Measurements from ENCODE around the gene ANKRD62.
A peak's percentile ranks its signal among the peaks of the same experiment; 100 is the strongest.
"Not testable (repeated sequence)": the region's sequence is repeated elsewhere in the genome, so short reads cannot be mapped to it uniquely, and the experiment has no call there.

The ANKRD62 gene

GRCh38 chr18:12066910-12067511, 26.6 kb upstream of the ANKRD62 start:
- no peak for DNase-seq

DNA sequence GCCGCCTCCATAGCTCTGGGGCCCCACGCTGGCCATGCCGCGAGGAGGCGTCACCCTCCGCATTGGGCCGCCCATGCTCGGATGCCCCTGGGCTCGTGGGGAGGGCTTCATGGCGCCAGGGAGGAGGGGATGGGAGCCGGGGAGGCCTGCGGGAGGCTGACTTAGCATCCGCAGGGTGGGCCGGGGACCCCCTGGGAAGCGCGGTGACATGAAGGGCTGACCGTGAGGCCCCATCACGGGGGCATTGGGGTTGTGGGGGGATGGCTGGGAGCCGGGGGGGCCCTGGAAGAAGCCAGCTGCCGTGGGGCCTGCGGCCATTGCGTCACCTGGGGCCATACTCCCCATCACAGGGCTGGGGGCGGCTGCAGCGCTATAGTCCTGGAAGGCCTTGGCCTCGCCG, 26.0 kb upstream of the ANKRD62 start:
- no peak for DNase-seq

DNA sequence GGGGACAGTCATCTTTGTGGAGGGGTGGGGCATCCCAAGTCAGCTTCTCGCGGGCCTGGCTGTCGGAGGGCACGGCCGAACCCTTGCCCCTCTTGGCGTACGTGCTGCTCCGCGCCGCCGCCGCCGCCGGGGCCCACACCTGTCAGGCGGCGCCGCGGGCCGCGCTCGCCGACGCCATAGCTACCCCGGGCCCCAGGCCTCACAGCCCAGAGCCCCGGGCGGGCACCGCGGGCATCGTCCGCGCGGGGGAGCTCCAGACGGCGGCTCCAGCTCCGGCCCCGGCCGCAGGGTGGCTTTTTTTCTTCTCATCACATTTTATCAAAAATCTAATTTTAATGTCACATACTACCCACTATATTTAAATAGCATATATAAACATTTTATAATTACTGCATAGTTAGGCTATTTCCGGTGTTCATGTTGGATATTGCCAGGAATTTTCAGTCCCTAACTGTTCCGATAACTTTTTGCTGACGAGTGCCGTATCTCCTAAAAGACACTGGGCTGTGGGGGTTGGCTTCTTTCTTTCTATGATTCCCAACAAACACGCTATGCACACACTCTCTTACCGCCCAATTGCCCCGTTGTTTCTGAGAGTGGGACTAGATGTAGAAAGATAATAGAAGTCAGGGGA, 25.2 kb upstream of the ANKRD62 start:
- not testable (repeated sequence) for DNase-seq

DNA sequence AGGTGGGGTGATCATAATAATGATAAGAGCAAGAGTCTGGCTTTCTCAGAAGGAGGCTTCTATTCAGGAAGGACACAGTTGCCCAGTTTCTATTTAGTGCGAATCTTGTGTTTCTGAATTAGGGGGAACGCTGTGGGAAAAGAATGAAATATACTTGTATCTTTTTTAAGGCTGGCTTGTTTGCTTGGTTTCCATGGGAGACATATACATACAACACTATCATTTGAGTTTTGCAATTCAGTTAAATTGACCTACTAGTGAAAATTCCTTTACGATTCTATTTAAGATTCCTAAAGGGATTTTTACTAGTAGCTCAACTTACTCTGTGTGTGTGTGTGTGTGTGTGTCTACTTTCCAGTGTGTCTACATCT, 24.7 kb upstream of the ANKRD62 start:
- DNase-seq: no peak

DNA sequence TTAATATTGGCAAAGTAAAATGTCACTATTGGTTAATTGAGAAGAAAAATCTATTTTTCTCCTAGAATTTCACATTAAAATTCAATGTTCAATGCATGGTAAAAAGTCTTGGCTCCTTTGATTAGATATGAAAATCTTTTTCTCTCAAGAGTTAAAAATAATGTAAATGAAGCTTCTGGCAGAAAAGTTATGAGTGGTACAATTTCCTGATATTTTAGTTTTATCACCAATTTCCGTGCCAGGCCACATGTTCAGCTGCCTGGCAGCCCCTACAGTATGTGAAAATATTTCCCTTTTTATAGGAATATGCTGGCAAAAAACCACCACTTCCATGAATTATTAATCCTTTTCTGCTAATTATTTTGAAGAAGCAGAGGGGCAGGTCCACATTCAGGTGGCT, 22.6 kb upstream of the ANKRD62 start:
- DNase-seq: not testable (repeated sequence)

DNA sequence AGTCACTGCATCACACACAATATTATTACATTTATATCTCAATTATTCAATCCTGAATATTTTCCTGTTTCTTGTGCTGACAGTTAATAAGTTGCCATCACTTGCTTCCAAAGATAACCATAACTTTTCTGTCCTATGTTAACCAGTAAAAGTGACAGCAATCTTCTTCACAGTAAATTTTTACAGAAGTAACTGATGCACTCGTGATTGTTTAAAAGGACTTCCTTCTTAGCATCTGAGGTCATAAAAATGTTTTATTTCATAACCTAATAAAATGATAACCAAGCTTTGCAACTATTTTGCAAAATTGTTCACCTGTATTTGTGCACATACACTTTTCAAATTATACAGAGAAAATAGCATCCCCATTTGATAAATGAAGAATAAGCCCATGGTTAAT, 20.6 kb upstream of the ANKRD62 start:
- no peak for DNase-seq

GRCh38 chr18:12074736-12075135, 18.9 kb upstream of the ANKRD62 start:
- no peak for DNase-seq

DNA sequence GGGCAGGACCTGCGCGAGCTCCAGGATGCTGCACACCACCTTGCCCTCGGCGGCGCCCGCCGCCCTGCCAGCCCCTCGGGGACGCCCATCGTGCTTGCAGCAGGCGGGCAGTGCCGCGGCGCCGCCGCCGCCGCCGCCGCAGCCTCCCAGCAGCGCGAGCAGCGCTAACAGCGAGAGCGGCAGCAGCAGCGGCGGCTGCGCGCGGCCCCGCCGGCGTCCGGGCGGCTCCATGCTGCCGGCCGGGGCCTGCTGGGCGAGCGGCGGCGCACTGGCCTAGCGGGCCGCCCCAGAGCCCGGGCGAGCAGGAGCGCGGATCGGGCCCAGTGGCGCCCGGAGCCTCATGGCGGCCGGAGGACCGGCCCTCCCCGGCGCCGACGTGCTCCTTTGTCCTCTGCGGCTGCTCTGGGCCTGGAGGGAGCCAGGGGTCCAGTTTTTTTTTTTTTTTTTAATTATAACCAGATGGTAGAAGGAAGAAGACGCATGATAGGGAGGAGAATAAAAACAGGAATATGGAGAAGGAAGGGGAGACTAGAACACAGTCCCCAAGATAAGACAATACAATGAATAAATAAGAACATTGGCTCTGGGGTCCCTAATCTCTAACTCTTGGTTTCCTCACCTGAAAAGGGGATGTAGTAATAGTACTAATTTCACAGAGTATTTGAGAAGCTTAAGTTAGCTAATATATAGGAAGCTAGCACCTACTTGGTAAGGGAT, 17.1 kb upstream of the ANKRD62 start:
- DNase-seq: peak; percentile 13

DNA sequence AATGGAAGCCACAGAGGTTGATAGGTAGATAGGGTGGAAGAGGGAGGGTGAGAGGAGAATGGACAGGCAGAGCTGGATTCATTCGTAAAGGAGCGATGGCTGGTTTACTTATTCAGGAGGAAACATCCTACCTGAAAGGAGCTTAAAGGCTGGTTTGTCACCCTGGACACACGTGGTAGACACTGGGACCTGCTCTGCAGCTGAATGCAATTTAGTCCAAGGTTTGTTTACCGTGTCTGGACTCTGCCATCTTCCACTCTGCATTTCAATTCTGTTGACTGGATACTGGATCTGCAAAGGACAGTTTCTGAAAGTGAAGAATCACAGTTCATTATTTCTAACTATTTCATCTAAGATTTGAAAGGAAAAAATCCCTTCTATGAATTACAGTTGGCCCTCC, 15.6 kb upstream of the ANKRD62 start:
- DNase-seq: not testable (repeated sequence)

DNA sequence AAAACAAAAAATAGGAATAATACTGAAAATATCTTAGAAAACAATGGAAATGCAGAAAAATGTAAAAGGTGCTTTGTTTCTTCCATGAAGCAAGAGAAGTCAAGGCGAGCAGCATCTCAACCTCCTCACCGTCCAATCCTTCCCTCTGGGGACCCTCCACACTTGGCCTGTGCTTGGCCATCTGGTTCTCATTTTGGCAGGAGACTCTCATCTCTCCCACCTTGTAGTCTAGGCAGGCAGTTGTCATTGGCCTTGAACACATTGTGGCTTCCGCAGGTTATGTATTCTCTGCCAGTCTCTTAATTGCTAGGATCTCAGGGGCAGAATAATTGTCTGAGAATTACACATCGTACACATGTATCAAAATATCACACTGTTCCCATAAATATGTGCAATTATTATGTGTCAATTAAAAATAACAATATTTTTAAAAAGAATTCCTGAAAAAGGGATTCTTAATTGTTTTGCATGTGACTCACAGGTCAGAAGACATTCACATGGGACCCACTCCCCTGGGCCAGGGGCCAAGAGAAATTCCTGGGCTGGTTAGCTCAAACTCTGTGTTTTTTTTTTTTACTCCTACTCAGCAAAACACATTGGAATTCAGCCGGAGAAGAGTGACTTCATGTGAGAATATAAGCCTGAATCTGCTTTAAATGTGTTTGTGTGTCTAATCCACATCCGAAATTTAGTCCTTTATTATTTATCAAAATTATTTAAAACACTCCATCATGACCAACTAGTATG, 14.0 kb upstream of the ANKRD62 start:
- no peak for DNase-seq

DNA sequence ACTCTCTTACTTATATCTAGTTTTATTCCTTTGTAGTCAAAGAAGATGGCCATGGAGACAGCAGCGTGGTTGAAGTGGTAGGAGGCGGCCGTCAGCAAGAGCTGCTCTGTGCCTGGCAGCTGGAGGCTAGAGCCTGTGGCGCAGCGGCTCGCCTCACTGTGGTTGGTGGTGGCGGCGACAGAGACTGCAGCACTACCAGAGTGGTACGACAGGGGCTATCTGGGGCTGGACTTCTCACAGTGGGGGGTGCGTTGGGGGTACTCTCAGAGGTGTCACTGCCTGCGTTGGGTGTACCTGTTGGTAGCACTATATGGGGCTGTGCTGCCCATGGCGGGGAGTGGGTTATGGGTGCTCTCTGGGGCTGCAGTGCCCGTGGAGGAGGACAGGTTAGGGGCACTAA, 8.5 kb upstream of the ANKRD62 start:
- no peak for DNase-seq

GRCh38 chr18:12085786-12086185, 7.9 kb upstream of the ANKRD62 start:
- no peak for DNase-seq

DNA sequence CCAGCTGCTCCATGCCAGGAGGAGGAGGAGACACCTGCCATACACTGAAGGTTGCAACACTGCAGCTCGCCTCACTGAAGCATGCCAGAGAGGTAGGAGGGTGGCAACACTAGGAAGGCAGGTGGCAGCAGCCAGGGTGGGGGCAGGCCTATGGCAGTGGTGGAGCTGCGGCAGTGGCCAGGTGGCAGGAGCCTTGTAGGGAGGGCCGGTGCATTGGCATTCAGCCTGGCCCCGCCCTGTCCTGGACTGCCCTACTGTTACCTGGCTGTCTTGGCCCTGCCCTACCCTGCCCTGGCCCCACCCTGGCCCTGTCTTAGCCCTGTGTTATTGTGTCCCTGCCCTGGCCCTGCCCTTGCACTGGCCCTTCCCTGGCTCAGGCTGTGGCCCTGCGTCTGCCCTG, 7.4 kb upstream of the ANKRD62 start:
- DNase-seq: no peak

GRCh38 chr18:12086677-12087470, 6.8 kb upstream of the ANKRD62 start:
- DNase-seq: no peak

GRCh38 chr18:12087471-12088025, 6.1 kb upstream of the ANKRD62 start:
- DNase-seq: no peak

DNA sequence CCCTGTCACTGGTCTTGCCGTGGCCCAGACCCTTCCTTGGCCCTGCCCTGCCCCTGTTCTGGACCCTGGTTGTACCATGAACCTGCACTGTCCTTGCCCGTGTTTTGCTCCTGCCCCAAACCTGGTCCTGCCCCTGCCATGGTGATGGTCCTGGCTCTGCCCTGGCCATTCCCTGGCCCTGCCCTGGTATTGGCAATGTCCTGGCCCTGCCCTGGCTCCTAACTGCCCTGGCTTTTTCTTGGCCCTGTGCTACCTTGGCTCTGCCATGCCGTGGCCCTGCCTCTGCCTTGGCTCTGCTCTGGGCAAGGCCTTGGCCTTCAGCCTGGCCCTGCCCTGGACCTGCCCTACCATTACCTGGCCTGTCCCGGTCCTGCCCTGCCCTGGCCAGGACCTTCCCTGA, 5.5 kb upstream of the ANKRD62 start:
- no peak for DNase-seq

DNA sequence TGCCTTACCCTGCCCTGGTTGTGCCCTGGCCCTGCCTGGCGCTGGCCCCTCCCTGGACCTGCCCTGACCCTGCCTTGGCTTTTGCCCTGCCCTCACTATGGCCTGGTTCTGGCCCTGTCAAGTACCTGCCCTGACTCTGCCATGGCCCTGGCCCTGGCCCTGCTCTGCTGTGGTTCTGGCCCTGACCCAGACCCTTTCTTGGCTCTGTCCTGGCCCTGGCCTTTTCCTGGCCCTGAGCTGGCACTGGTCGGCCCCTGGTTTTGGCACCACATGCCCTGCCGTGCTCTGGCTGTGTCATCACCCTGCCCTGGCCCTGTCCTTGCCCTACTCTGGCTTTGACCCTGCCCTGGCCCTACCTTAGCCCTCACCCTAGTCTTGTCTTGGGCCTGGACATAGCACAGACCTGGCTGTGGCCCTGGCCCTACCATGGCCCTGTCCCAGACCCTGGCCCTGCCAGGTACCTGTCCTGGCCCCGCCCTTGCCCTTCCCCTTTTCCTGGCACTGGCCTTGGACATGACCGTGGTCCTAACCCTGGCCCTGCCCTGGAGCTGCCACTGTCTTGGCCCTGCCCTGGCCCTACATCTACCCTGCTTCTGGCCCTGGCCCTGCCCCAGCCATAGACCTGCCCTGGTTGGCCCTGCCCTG, 4.8 kb upstream of the ANKRD62 start:
- DNase-seq: no peak

DNA sequence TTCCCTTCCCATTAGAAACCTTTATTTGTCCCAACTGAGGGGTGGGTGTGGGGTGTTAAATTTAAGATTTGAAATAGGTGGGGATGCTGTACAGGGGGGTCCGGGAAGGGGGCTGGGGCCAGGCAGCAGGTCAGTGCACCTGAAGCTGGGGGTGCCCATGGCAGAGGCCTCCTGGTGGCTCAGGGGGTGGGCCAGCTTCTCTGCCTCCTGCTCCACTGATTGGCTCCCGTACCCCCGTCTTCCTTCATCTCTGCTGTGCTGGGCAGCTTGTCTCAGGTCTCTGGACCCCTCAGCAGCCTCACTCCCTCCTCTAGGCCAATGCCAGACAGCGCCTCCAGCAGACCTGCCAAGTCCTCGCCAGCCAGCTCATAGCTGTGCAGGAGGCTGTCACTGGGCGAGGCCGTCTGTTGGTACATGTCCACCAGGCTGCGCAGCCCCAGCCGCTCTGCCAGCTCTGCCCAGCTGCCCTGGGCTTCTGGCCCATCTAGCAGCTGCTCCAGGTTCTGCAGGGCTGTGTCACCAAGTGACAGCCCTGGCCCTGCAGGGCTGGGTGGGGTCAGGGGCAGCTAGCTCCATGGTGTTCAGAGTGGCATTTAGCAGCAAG, 2.0 kb upstream of the ANKRD62 start:
- DNase-seq: no peak

DNA sequence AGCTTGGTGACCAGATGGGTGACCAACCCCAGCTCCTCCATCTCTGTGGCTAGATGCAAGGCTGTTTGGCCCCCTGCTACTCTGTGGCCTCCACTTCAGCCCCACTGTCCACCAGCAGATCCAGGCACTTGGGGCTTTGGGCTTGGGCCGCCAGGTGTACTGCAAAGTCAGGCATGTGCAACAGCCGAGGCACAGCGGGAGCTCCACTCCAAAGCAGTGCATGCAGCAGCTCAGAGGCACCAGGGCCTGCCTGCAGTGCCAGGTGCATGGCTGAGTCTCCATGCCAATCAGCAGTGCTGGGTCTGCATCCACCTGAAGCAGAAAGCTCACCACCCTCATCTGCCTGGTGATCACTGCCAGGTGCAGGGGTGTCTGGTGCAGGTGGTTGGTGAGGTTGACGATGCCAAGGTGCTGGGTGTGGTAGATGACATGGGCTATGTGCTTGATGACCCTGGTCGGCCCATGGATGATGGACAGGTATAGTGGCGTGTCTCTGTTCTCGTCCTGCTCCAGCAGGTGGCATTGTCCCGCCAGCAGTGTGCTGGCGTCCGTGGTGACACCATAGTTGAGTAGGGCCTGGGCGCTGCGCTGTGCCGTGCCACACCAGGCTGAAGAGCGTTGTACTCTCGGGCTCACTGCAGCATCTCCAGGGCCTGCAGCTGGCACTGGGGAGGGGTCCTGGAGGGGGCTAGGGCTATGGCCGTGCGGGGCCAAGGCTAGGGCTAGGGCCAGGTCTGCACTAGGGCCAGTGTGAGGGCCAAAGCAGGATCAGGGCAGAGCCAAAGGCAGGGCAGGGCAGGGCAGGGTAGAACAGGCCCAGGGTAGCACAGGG, 1.0 kb upstream of the ANKRD62 start:
- DNase-seq: no peak

DNA sequence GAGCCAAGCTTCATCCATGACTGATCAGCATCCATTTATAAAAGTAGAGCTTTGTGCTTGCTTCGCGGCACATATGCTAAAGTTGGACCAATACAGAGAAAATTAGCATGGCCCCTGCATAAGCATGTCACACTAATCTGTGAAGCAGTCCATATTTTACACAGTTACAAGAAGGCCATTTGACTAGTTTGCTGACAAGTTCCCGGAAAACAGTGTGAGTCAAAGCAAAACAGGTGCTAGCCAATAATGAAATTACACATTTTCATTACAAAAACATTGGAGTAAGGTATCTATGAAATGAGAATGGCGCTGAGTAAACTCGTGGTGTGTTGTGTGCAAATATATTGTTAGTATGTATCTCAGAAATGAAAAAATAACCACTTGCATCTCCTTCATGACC, 4.7 kb downstream of the ANKRD62 start:
- no peak for DNase-seq

- DNase-seq: no peak
Observed at GRCh38 chr18:12099160-12099559, 5.5 kb downstream of the ANKRD62 start.
